Kidney glomerular epithelial cell (primary cell): Measurements from ENCODE around the gene TRMT112.
"Not testable (repeated sequence)": the region's sequence is repeated elsewhere in the genome, so short reads cannot be mapped to it uniquely, and the experiment has no call there.

Experiments used
- DNase-seq: peaks from one replicate; lab custom pipeline; 2025; lab: John Stamatoyannopoulos, UW

The TRMT112 gene

GRCh38 chr11:64331569-64332371 lies 14.4 kb upstream of the TRMT112 start:
- peak; percentile 85 for DNase-seq

- DNase-seq = no peak
Observed at GRCh38 chr11:64330888-64331287, 13.5 kb upstream of the TRMT112 start.

- no peak for DNase-seq
Observed at GRCh38 chr11:64327993-64328392, 10.6 kb upstream of the TRMT112 start.

GRCh38 chr11:64327375-64327774 lies 10.0 kb upstream of the TRMT112 start:
- DNase-seq = no peak

- DNase-seq = no peak
Observed at GRCh38 chr11:64324692-64325469, 7.5 kb upstream of the TRMT112 start.

GRCh38 chr11:64323984-64324383 lies 6.6 kb upstream of the TRMT112 start:
- not testable (repeated sequence) for DNase-seq

DNA sequence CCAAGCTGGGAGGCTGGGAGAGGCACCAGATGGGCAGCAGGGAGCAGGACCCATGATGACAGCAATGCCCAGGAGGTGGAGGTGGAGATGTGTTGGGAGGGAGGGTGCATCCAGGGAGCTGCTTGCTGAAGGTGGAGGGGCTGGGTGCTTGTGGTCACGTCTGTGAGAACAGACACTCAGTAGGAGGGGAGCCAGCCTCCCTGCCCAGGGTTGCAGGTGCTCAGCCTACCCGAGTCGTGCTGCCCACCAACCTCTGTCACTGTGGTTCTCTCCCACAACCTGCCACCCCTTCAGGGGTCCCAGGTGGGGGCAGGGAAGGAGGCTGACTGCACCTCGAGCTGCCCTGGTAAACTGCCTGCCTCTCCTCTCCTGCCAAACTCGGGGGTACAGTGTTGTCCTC lies 6.0 kb upstream of the TRMT112 start:
- no peak for DNase-seq

- DNase-seq = no peak
Observed at GRCh38 chr11:64322925-64323260, 5.5 kb upstream of the TRMT112 start.

DNA sequence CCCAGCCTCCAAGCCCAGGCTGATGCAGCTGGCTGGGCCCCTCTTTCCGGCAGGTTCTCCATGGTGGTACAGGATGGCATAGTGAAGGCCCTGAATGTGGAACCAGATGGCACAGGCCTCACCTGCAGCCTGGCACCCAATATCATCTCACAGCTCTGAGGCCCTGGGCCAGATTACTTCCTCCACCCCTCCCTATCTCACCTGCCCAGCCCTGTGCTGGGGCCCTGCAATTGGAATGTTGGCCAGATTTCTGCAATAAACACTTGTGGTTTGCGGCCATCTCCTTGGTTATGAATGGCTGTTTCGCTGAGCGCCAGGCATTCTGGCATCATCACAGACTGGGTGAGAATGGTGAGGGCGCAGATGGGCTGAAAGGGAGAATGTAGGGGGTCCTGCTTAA lies 4.2 kb upstream of the TRMT112 start:
- no peak for DNase-seq

DNA sequence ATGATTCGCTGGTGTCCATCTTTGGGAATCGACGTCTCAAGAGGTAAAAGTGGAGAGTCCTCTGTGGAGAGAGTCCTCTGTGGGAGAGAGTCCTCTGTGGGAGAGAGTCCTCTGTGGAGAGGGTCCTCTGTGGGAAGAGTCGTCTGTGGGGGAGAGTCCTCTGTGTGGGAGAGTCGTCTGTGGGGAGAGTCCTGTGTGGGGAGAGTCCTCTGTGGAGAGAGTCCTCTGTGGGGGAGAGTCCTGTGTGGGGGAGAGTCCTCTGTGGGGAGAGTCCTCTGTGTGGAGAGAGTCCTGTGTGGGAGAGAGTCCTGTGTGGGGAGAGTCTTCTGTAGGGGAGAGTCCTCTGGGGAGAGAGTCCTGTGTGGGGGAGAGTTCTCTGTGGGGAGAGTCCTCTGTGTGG lies 3.7 kb upstream of the TRMT112 start:
- DNase-seq = no peak

GRCh38 chr11:64320556-64320955 lies 3.2 kb upstream of the TRMT112 start:
- DNase-seq = no peak

DNA sequence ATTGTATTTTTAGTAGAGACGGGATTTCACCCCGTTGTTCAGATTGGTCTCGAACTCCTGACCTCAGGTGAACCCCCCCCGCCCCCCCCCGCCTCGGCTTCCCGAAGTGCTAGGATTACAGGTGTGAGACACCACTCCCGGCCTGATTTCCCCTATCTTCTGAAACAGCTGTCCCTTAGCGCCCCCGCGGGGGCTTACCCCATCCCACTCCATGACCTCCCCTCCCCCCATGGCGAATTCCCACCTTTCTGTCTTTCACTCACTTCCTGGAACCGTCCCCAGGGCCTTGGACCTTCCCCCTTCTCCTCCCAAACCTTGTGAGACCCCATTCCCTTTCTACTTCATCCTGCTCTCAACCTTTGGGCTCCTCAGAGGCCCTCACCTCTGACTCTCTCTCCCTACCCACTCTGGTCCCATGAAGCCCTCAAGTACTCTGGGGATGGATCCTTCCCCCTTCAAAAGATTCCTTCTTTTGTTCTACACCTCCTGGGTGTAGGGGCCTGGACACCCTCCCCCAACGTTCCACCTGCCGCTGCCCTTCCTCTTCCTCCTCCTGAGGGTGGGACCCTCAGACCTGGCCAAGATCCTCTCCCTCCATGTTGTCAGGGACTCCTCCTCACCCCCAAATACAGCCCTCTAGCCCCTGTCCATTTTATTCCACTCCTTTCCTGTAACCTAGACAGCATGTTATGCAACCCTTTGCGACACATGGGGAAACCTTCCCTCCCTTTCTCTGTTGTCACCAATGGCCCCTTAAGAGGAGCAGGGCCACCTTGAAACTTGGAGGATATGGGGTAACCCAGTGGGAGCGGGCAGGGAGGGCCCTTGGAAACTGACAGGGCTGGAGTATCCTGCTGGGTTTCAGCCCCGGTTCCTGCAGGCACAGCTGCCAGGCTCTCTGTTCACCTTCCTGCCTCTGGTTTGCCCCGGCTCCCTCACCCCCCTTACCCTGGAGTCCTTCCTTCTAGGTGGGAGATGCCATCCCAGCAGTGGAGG lies 1.7 kb upstream of the TRMT112 start:
- no peak for DNase-seq

DNA sequence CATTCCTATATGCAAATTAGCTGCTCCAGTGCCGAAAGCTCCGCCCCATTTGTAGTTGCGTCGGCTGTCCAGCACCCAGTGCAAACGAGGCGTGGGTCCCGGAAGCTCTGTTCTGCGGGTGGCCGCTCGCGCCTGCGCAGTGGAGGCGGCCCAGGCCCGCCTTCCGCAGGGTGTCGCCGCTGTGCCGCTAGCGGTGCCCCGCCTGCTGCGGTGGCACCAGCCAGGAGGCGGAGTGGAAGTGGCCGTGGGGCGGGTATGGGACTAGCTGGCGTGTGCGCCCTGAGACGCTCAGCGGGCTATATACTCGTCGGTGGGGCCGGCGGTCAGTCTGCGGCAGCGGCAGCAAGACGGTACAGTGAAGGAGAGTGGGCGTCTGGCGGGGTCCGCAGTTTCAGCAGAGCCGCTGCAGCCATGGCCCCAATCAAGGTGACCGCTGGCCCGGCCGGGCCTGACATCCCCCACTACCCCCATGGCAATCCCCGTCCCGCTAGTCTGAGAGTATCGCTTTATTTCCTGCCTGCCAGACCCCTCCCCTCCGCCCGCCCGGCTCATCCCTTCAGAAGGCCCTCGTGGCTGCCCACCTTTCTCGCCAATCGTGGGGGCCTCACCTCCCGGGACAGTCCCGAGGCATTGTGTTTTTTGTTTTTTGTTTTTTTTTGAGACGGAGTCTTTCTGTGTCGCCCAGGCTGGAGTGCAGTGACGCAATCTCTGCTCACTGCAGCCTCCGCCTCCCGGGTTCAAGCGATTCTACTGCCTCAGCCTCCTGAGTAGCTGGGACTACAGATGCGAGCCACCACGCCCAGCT lies 804 bp upstream of the TRMT112 start, which contains the start of gene PRDX5:
Gene PRDX5, plus strand, starts transcription at position 161 of the 805 bp plus-strand sequence. Its CDS starts 95 bp downstream, at position 256.
- peak; percentile 91 for DNase-seq

- no peak for DNase-seq
Observed at GRCh38 chr11:64316672-64317324, 561 bp downstream of the TRMT112 start.

GRCh38 chr11:64315667-64316526 lies 1.5 kb downstream of the TRMT112 start:
- DNase-seq = not testable (repeated sequence)

- DNase-seq = no peak
Observed at GRCh38 chr11:64314805-64315561, 2.4 kb downstream of the TRMT112 start.

DNA sequence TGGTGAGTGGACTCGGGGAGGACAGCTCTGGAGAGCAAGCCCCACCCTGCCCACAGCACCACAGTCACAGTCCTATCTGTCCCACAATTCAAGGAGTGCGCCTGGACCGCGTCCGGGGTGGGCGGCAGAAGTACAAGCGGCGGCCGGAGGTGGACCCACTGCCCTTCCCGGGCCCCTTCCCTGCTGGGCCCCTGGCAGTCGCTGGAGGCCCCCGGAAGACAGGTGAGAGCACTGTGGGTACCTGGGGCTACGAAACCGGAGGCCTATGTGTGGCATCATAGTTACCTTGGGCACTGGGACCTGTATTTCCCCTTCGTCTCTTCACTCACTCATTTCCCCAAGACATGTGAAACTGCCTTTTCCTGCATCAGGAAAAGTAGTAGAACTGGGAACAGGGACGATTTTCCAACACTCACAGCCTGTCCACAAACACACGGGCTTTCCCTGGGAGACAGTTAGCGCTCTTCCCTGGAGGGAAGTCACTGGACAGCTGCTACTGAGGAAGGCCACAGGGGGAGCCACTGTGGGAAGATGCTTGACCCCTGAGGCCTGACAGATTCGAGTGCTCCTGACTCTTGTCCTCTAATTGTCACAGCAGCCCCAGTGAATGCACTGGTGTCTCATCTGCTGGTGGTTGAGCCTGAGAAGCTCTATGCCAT lies 3.1 kb downstream of the TRMT112 start:
- DNase-seq = no peak

DNA sequence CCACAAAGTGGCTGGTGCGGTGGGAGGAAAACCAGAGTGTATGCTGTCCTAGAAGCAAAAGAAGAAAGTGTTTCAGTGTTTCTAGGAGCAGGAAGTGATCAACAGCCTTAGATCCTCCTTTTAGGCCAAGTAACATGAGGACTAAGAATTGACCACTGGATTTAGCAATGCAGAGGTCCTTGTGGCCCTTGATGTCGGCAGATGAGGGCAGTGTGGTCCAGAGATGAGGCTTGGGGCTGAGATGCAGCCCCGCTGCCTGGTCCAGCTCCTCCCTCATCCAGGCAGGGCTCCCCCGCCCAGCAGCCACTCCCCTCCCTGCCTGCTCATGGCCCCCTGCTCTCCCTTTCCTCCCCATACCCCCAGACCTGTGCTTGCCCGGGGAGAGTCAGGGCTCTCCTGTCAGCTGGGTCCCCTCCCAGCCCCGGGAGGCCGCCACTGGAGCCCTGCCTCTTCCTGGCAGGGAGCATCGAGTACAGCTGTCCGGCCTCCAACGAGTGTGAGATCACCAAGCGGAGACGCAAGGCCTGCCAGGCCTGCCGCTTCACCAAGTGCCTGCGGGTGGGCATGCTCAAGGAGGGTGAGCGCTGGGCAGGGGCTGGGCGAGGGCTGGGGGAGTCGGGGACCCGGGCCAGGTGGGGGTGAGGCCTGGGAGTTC lies 3.7 kb downstream of the TRMT112 start:
- DNase-seq = no peak
